Loucy (cell line): ENCODE results near the gene UGP2.
"Not testable (repeated sequence)": the region's sequence is repeated elsewhere in the genome, so short reads cannot be mapped to it uniquely, and the experiment has no call there.

Source experiments
- H2AFZ ChIP-seq: fragments of 200-600 bp; sonication (generic); 2 replicates; pipeline ENCODE4 v1.6.0; 2016; ENCODE audit warnings: antibody characterized with exemption, mild to moderate bottlenecking, low read length, moderate library complexity
- H3F3A ChIP-seq: fragments of 200-600 bp; 2 replicates; pipeline ENCODE4 v1.6.0; 2016; ENCODE audit warnings: antibody characterized with exemption, low read depth, mild to moderate bottlenecking
- H3K27me3 ChIP-seq: fragments of 200-600 bp; sonication (generic); 2 replicates; pipeline ENCODE4 v1.6.1; 2014; ENCODE audit warnings: low read length, mild to moderate bottlenecking; ENCODE audit not compliant: insufficient read depth, poor library complexity, severe bottlenecking
- H3K36me3 ChIP-seq: fragments of 200-600 bp; sonication (generic); 2 replicates; pipeline ENCODE4 v1.6.1; 2016; ENCODE audit warnings: low read length; ENCODE audit not compliant: insufficient read depth
- H3K4me1 ChIP-seq: fragments of 200-600 bp; sonication (generic); 2 replicates; pipeline ENCODE4 v1.5.1; 2014; ENCODE audit warnings: low read length, mild to moderate bottlenecking; ENCODE audit not compliant: insufficient read depth, poor library complexity, severe bottlenecking
- H3K4me2 ChIP-seq: fragments of 200-600 bp; sonication (generic); 2 replicates; pipeline ENCODE4 v1.6.0; 2014; ENCODE audit warnings: antibody characterized with exemption, low read length, low read depth, mild to moderate bottlenecking; ENCODE audit not compliant: poor library complexity, severe bottlenecking
- H3K4me3 ChIP-seq: fragments of 200-600 bp; sonication (generic); 2 replicates; pipeline ENCODE4 v1.5.1; 2014; ENCODE audit warnings: low read length, mild to moderate bottlenecking, mixed read lengths; ENCODE audit not compliant: poor library complexity, severe bottlenecking
- H3K79me2 ChIP-seq: fragments of 200-600 bp; sonication (generic); 2 replicates; pipeline ENCODE4 v1.6.1; 2014; ENCODE audit warnings: low read length; ENCODE audit not compliant: insufficient read depth
- H3K9ac ChIP-seq: fragments of 200-600 bp; sonication (generic); 2 replicates; pipeline ENCODE4 v1.6.0; 2014; ENCODE audit warnings: mild to moderate bottlenecking, low read depth, low read length, moderate library complexity; ENCODE audit not compliant: poor library complexity, severe bottlenecking
- H3K9me2 ChIP-seq: fragments of 200-600 bp; sonication (generic); replicated peaks from 2 replicates; pipeline ENCODE4 v1.6.1; 2016; ENCODE audit warnings: low read depth, low read length, mixed read lengths
- H3K9me3 ChIP-seq: fragments of 200-600 bp; sonication (generic); 2 replicates; pipeline ENCODE4 v1.6.1; 2014; ENCODE audit warnings: mild to moderate bottlenecking, antibody characterized with exemption, low read length, low read depth; ENCODE audit not compliant: insufficient read depth
- H4K20me1 ChIP-seq: fragments of 200-600 bp; sonication (generic); 2 replicates; pipeline ENCODE4 v1.6.0; 2014; ENCODE audit warnings: antibody characterized with exemption, low read length, mild to moderate bottlenecking; ENCODE audit not compliant: insufficient read depth, poor library complexity, severe bottlenecking
- EZH2phosphoT487 ChIP-seq: fragments of 200-600 bp; IDR thresholded peaks from 2 replicates; pipeline ENCODE4 v1.6.1; 2018; ENCODE audit warnings: antibody characterized with exemption, mild to moderate bottlenecking, moderate library complexity, borderline replicate concordance
- TF ChIP-seq, protein P1 (sequence below): fragments of 200-600 bp; sonication (generic); conservative IDR thresholded peaks from 2 replicates; pipeline ENCODE4 v1.5.1; 2014; ENCODE audit warnings: mild to moderate bottlenecking, antibody characterized with exemption, low read length

UGP2 gene

DNA sequence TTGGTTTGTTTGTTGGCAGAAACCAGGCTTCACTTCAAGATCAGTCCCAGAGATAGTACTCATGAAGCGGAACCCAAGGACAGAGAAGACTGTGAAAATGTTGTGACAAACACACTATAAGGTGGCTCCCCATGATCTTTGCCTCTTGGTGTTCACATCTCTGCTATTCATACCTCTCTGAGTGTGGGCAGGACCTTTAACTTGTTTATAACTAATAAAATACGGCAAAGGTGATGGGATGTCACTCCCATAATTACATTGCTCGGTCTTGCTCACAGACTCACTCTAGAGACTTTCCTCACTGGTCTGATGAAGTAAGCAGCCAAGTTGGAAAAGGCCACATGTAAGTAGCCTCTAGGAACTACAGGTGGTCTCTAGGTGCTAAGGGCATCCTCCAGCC is 30.6 kb upstream of the UGP2 start:
- Histone ChIP-seq H3K79me2 (no peaks in the 10 kb centered on the region), H3K4me2 (no peak overlapping the region), H3K9me2 (no peaks in the 10 kb centered on the region), H2AFZ (no peak overlapping the region), H3F3A (no peaks in the 10 kb centered on the region), H3K9me3 (no peaks in the 10 kb centered on the region), H3K27me3 (no peaks in the 10 kb centered on the region), H3K4me3 (no peak overlapping the region), H4K20me1 (no peaks in the 10 kb centered on the region), H3K4me1 (no peaks in the 10 kb centered on the region), H3K36me3 (no peaks in the 10 kb centered on the region), H3K9ac (no peak overlapping the region)
- TF ChIP-seq, protein P1, sequence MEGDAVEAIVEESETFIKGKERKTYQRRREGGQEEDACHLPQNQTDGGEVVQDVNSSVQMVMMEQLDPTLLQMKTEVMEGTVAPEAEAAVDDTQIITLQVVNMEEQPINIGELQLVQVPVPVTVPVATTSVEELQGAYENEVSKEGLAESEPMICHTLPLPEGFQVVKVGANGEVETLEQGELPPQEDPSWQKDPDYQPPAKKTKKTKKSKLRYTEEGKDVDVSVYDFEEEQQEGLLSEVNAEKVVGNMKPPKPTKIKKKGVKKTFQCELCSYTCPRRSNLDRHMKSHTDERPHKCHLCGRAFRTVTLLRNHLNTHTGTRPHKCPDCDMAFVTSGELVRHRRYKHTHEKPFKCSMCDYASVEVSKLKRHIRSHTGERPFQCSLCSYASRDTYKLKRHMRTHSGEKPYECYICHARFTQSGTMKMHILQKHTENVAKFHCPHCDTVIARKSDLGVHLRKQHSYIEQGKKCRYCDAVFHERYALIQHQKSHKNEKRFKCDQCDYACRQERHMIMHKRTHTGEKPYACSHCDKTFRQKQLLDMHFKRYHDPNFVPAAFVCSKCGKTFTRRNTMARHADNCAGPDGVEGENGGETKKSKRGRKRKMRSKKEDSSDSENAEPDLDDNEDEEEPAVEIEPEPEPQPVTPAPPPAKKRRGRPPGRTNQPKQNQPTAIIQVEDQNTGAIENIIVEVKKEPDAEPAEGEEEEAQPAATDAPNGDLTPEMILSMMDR: no peak
- TF ChIP-seq EZH2phosphoT487: no peak

DNA sequence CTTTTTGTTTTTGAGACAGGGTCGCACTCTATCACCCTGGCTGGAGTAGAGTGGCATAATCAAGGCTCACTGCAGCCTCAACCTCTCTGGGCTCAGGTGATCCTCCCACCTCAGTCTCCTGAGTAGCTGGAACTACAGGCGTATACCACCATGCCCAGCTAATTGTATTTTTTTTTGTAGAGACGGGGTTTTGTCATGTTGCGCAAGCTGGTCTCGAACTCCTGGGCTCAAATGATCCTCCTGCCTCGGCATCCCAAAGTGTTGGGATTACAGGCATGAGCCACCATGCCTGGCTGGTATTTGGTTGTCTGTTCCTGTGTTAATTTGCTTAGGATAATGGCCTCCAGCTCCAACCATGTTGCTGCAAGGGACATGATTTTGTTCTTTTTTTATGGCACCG is 29.8 kb upstream of the UGP2 start:
- not testable (repeated sequence) for H3K4me1 ChIP-seq, H3K27me3 ChIP-seq, H3F3A ChIP-seq, H3K4me3 ChIP-seq, H3K9me2 ChIP-seq, H4K20me1 ChIP-seq, H3K9me3 ChIP-seq, H3K79me2 ChIP-seq, H3K9ac ChIP-seq, H3K4me2 ChIP-seq, H2AFZ ChIP-seq, H3K36me3 ChIP-seq

DNA sequence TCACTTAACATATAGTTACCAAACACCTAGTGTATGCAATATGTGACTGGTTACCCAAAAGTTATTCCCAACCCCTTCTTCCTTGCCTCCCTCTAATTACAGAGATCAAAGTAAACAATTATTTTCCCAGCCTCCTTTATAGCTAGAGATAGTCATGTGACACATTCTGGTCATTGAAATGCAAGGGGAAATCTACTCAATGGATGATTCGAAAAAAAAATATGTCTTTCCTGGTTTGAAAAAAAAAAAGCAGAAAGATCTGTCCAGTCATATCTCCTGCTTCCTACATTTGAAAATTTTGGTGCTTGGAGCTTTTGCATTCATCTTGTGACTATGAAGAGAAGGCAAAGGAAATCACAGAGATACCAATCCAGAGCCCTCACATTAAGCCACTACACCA is 27.6 kb upstream of the UGP2 start:
- H3K79me2 ChIP-seq: no peaks in the 10 kb centered on the region
- peaks cover under 1% of the 10 kb centered on the region for H3K4me1 ChIP-seq
- no peaks in the 10 kb centered on the region for H3K9me2 ChIP-seq
- H3K9ac ChIP-seq: no peak overlapping the region
- H3K36me3 ChIP-seq: no peaks in the 10 kb centered on the region
- H3K4me2 ChIP-seq: no peak overlapping the region
- H3F3A ChIP-seq: no peaks in the 10 kb centered on the region
- no peak overlapping the region for H3K4me3 ChIP-seq
- H3K9me3 ChIP-seq: no peaks in the 10 kb centered on the region
- no peak for TF ChIP-seq EZH2phosphoT487
- TF ChIP-seq, protein P1: no peak
- no peaks in the 10 kb centered on the region for H4K20me1 ChIP-seq
- no peak overlapping the region for H2AFZ ChIP-seq
- H3K27me3 ChIP-seq: no peaks in the 10 kb centered on the region

DNA sequence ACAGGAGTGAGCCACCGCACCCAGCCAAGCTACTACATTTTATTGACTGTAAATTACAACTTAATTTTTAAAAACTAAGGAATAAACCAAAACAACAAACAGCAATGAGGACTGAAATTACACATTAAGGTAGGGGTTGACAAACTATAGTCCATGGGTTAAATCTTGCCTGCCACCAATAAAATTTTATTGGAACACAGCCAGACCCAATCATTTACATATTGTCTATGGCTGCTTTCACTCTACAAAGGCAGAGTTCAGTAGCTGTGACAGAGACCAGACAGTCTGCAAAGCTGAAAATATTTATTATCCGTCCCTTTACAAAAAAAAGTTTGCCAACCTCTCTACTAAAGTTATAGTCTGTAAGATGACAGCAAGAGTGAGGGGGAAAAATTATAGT is 24.3 kb upstream of the UGP2 start:
- Histone ChIP-seq H3K36me3 (no peaks in the 10 kb centered on the region), H3K27me3 (no peaks in the 10 kb centered on the region), H2AFZ (no peak overlapping the region), H3K9me3 (no peaks in the 10 kb centered on the region), H3K79me2 (no peaks in the 10 kb centered on the region), H3K9ac (no peak overlapping the region), H4K20me1 (no peaks in the 10 kb centered on the region), H3K4me3 (no peak overlapping the region), H3K4me2 (no peak overlapping the region), H3K4me1 (peaks cover 8% of the 10 kb centered on the region), H3K9me2 (no peaks in the 10 kb centered on the region), H3F3A (no peaks in the 10 kb centered on the region)
- TF ChIP-seq, protein P1: no peak
- no peak for TF ChIP-seq EZH2phosphoT487
